HEK293 (cell line): Measurements from ENCODE around the gene TECTA.

Source experiments
- CTCF ChIA-PET: fragments of 350-600 bp; formaldehyde crosslinking; extraction: SDS; loops from one replicate; lab custom pipeline; 2021; ENCODE audit warnings: antibody characterized with exemption; lab: Yijun Ruan, JAX
- POLR2A ChIA-PET: fragments of 300-600 bp; formaldehyde crosslinking; extraction: SDS; loops from one replicate; lab custom pipeline; 2020; ENCODE audit warnings: antibody characterized with exemption, inconsistent platforms; lab: Yijun Ruan, JAX
- H3K27ac ChIP-seq: fragments of 200-500 bp; sonication (Bioruptor generic); 2 replicates; pipeline ENCODE4 v1.5.1; 2014; ENCODE audit warnings: low read depth, low read length, control low read depth, inconsistent platforms; ENCODE audit errors: extremely low read depth
- H3K36me3 ChIP-seq, 2 experiments: fragments of 200-500 bp in 1 of 2; sonication (Bioruptor generic) in 1 of 2; 1 replicate in 1 of 2; 2 replicates in 1 of 2; pipeline ENCODE4 v1.5.1; 2014 to 2017; ENCODE audit warnings: inconsistent platforms in 2 of 2, low read length in 2 of 2; ENCODE audit not compliant: control insufficient read depth in 2 of 2, insufficient read depth in 1 of 2
- H3K4me1 ChIP-seq: fragments of 200-500 bp; sonication (Bioruptor generic); 2 replicates; pipeline ENCODE4 v1.5.1; 2014; ENCODE audit warnings: mild to moderate bottlenecking, low read length, inconsistent platforms; ENCODE audit not compliant: control insufficient read depth, insufficient read depth
- H3K4me3 ChIP-seq: 2 replicates; pipeline ENCODE4 v1.5.1; 2011; ENCODE audit warnings: low read depth, mild to moderate bottlenecking, control low read depth, low read length, moderate library complexity
- H3K9me3 ChIP-seq: fragments of 200-500 bp; sonication (Bioruptor generic); 2 replicates; pipeline ENCODE4 v1.5.1; 2014; ENCODE audit warnings: low read depth, low read length, inconsistent platforms; ENCODE audit not compliant: control insufficient read depth, insufficient read depth
- RBAK ChIP-seq: fragments of 450-650 bp; formaldehyde crosslinking; IDR thresholded peaks from 2 replicates; pipeline ENCODE4 v1.5.1; 2016; ENCODE audit warnings: missing biosample characterization, missing genetic modification characterization
- ZBTB11 ChIP-seq: fragments of 450-650 bp; formaldehyde crosslinking; conservative IDR thresholded peaks from 2 replicates; pipeline ENCODE4 v1.5.1; 2016; ENCODE audit warnings: low read depth, missing biosample characterization, missing genetic modification characterization
- ZFP69B ChIP-seq: fragments of 450-650 bp; formaldehyde crosslinking; IDR thresholded peaks from 2 replicates; pipeline ENCODE4 v1.5.1; 2016; ENCODE audit warnings: missing biosample characterization, missing genetic modification characterization
- ZNF148 ChIP-seq: fragments of 450-650 bp; formaldehyde crosslinking; IDR thresholded peaks from 2 replicates; pipeline ENCODE4 v1.5.0; 2017; ENCODE audit warnings: missing biosample characterization, missing genetic modification characterization, borderline replicate concordance
- ZNF558 ChIP-seq: fragments of 450-650 bp; formaldehyde crosslinking; IDR thresholded peaks from 2 replicates; pipeline ENCODE4 v1.5.1; 2016; ENCODE audit warnings: missing biosample characterization, missing genetic modification characterization
- ZNF596 ChIP-seq: fragments of 450-650 bp; IDR thresholded peaks from 2 replicates; pipeline ENCODE4 v1.5.0; 2018; ENCODE audit warnings: missing biosample characterization, mild to moderate bottlenecking, missing genetic modification characterization, moderate library complexity
- ZNF624 ChIP-seq: fragments of 450-650 bp; formaldehyde crosslinking; IDR thresholded peaks from 2 replicates; pipeline ENCODE4 v1.5.1; 2017; ENCODE audit warnings: missing biosample characterization, missing genetic modification characterization
- ZNF660 ChIP-seq: fragments of 450-650 bp; IDR thresholded peaks from 2 replicates; pipeline ENCODE4 v1.5.1; 2018; ENCODE audit warnings: missing biosample characterization, mild to moderate bottlenecking, missing genetic modification characterization
- ZXDB ChIP-seq: fragments of 450-650 bp; formaldehyde crosslinking; IDR thresholded peaks from 2 replicates; pipeline ENCODE4 v1.5.1; 2016; ENCODE audit warnings: missing biosample characterization, missing genetic modification characterization

Gene TECTA

GRCh38 chr11:121132211-121132976 is 31.4 kb downstream of the TECTA start (continued):
- no peak for TF ChIP-seq ZBTB11 (tag by site-specific recombination)

- POLR2A ChIA-PET: no interaction called here
These were observed 33.8 kb downstream of the TECTA start for GRCh38 chr11:121134741-121135312.

More at GRCh38 chr11:121134741-121135312, 33.8 kb downstream of the TECTA start:
- no peaks in the 10 kb centered on the region for H3K36me3 ChIP-seq
- H3K27ac ChIP-seq: no peak overlapping the region
- TF ChIP-seq ZNF660 (tag by site-specific recombination) (no peak), ZNF148 (tag by site-specific recombination) (no peak), ZNF558 (tag by site-specific recombination) (no peak), ZXDB (tag by site-specific recombination) (no peak), ZBTB11 (tag by site-specific recombination) (no peak), ZNF624 (tag by site-specific recombination) (no peak), ZNF596 (no peak), RBAK (tag by site-specific recombination) (no peak), ZFP69B (no peak)
- CTCF ChIA-PET: interaction anchor here (1.1 to 1.5 kb wide), 3 partner anchors 12 to 190 kb away, joined by 4 to 7 read pairs (median 5); no protein-coding TSS in a partner anchor
- no peak overlapping the region for H3K4me3 ChIP-seq
- no peaks in the 10 kb centered on the region for H3K4me1 ChIP-seq
- H3K9me3 ChIP-seq: no peaks in the 10 kb centered on the region
